OCI-LY3 (cell line): Measurements from ENCODE around the gene FEM1B.

ENCODE experiments used
- H2AFZ ChIP-seq: fragments of 200-600, 300-600 bp; shearing (Covaris generic); 2 replicates; pipeline ENCODE4 v1.6.0; 2014; ENCODE audit warnings: antibody characterized with exemption, low read depth, low read length
- H3K27ac ChIP-seq: fragments of 200-600, 300-600 bp; sonication (generic); 2 replicates; pipeline ENCODE4 v1.5.1; 2014; ENCODE audit warnings: mild to moderate bottlenecking, low read length, moderate library complexity, mixed read lengths
- H3K27me3 ChIP-seq: fragments of 200-600, 300-600 bp; sonication (generic); 2 replicates; pipeline ENCODE4 v1.6.1; 2014; ENCODE audit warnings: low read depth, low read length, mixed read lengths
- H3K36me3 ChIP-seq: fragments of 200-600, 300-600 bp; sonication (generic); replicated peaks from 2 replicates; pipeline ENCODE3; 2014; ENCODE audit warnings: low read depth, low read length, mixed read lengths
- H3K4me1 ChIP-seq: fragments of 300-600, 200-600 bp; sonication (generic); 2 replicates; pipeline ENCODE4 v1.6.1; 2014; ENCODE audit warnings: low read length, mixed read lengths
- H3K4me2 ChIP-seq: fragments of 200-600, 300-600 bp; sonication (generic); 2 replicates; pipeline ENCODE4 v1.6.1; 2014; ENCODE audit warnings: low read length, mixed read lengths
- H3K4me3 ChIP-seq: fragments of 300-600, 200-600 bp; sonication (generic); 2 replicates; pipeline ENCODE4 v1.5.1; 2014; ENCODE audit warnings: antibody characterized with exemption, mild to moderate bottlenecking, low read length, moderate library complexity
- H3K79me2 ChIP-seq: fragments of 300-600, 200-600 bp; shearing (Covaris generic); 2 replicates; pipeline ENCODE4 v1.6.1; 2014; ENCODE audit warnings: mild to moderate bottlenecking, low read length, mixed read lengths
- H3K9ac ChIP-seq: fragments of 300-600, 200-600 bp; shearing (Covaris generic); 2 replicates; pipeline ENCODE4 v1.6.0; 2014; ENCODE audit warnings: mild to moderate bottlenecking, low read length, moderate library complexity
- H3K9me3 ChIP-seq: fragments of 200-600, 300-600 bp; shearing (Covaris generic); 2 replicates; pipeline ENCODE4 v1.6.1; 2014; ENCODE audit warnings: low read length, mixed read lengths; ENCODE audit not compliant: insufficient read depth
- H4K20me1 ChIP-seq: fragments of 200-600, 300-600 bp; sonication (generic); 2 replicates; pipeline ENCODE4 v1.6.1; 2016; ENCODE audit warnings: low read length, mixed read lengths; ENCODE audit not compliant: insufficient read depth
- CTCF ChIP-seq: fragments of 200-600, 300-600 bp; sonication (generic); IDR thresholded peaks from 2 replicates; pipeline ENCODE4 v1.5.1; 2014; ENCODE audit warnings: antibody characterized with exemption, low read length, low read depth
- EZH2phosphoT487 ChIP-seq: fragments of 200-600 bp; shearing (Covaris generic); IDR thresholded peaks from 2 replicates; pipeline ENCODE4 v1.6.1; 2018; ENCODE audit warnings: antibody characterized with exemption, mixed run types, low read depth

The FEM1B gene

GRCh38 chr15:68252925-68253534 is 24.5 kb upstream of the FEM1B start:
- Histone ChIP-seq H3K79me2 (no peaks in the 10 kb centered on the region), H3K4me2 (peak overlapping the region; percentile 56), H3K36me3 (no peaks in the 10 kb centered on the region)

GRCh38 chr15:68256675-68257450 is 20.7 kb upstream of the FEM1B start:
- Histone ChIP-seq H3K4me3 (no peak overlapping the region), H3K9me3 (no peaks in the 10 kb centered on the region), H4K20me1 (no peaks in the 10 kb centered on the region), H2AFZ (no peak overlapping the region), H3K27me3 (no peaks in the 10 kb centered on the region), H3K79me2 (no peaks in the 10 kb centered on the region), H3K27ac (no peak overlapping the region), H3K36me3 (no peaks in the 10 kb centered on the region), H3K4me2 (no peak overlapping the region), H3K4me1 (peaks cover 14% of the 10 kb centered on the region; the same call in 1 of the 2 replicates), H3K9ac (no peak overlapping the region)
- TF ChIP-seq CTCF = no peak
- no peak for TF ChIP-seq EZH2phosphoT487

More at GRCh38 chr15:68252925-68253534, 24.5 kb upstream of the FEM1B start:
- H3K27me3 ChIP-seq = no peaks in the 10 kb centered on the region
- H2AFZ ChIP-seq = no peak overlapping the region
- peak overlapping the region; percentile 49 for H3K4me3 ChIP-seq
- no peak overlapping the region for H3K9ac ChIP-seq
- no peak overlapping the region for H3K27ac ChIP-seq
- H3K4me1 ChIP-seq = peaks cover 15% of the 10 kb centered on the region; the same call in 1 of the 2 replicates
- H3K9me3 ChIP-seq = no peaks in the 10 kb centered on the region
- no peaks in the 10 kb centered on the region for H4K20me1 ChIP-seq
- no peak for TF ChIP-seq EZH2phosphoT487
- TF ChIP-seq CTCF = peak; percentile 96

- H2AFZ ChIP-seq = peak overlapping the region; percentile 51; the same call in 1 of the 2 replicates
- TF ChIP-seq CTCF (no peak), EZH2phosphoT487 (no peak)
- no peaks in the 10 kb centered on the region for H4K20me1 ChIP-seq
Measured at GRCh38 chr15:68258692-68259091, 18.9 kb upstream of the FEM1B start.

GRCh38 chr15:68259883-68260282 is 17.7 kb upstream of the FEM1B start:
- no peaks in the 10 kb centered on the region for H4K20me1 ChIP-seq
- no peaks in the 10 kb centered on the region for H3K36me3 ChIP-seq
- H3K9me3 ChIP-seq = no peaks in the 10 kb centered on the region
- H3K4me2 ChIP-seq = no peak overlapping the region
- no peak for TF ChIP-seq CTCF
- TF ChIP-seq EZH2phosphoT487 = no peak
- H3K9ac ChIP-seq = no peak overlapping the region
- no peaks in the 10 kb centered on the region for H3K79me2 ChIP-seq
- peaks cover 12% of the 10 kb centered on the region for H3K4me1 ChIP-seq
- H3K27me3 ChIP-seq = peaks cover 7% of the 10 kb centered on the region
- no peak overlapping the region for H3K4me3 ChIP-seq
- no peak overlapping the region for H3K27ac ChIP-seq
- H2AFZ ChIP-seq = no peak overlapping the region

More at GRCh38 chr15:68258692-68259091, 18.9 kb upstream of the FEM1B start:
- Histone ChIP-seq H3K4me3 (no peak overlapping the region), H3K79me2 (no peaks in the 10 kb centered on the region), H3K4me2 (no peak overlapping the region), H3K9ac (no peak overlapping the region), H3K9me3 (no peaks in the 10 kb centered on the region), H3K27ac (no peak overlapping the region), H3K36me3 (no peaks in the 10 kb centered on the region), H3K4me1 (peaks cover 11% of the 10 kb centered on the region; the same call in 1 of the 2 replicates), H3K27me3 (no peaks in the 10 kb centered on the region)
